HG02588 (cell line): ENCODE data around the gene WDFY2.
"Not testable (repeated sequence)": the region's sequence is repeated elsewhere in the genome, so short reads cannot be mapped to it uniquely, and the experiment has no call there.

ENCODE experiments used
- ATAC-seq: cut with Tn5 transposase; IDR thresholded peaks from one replicate; pipeline ENCODE4 v1.9.1; 2021; ENCODE audit warnings: mild to moderate bottlenecking, moderate library complexity; ENCODE audit not compliant: unreplicated experiment

WDFY2 gene

GRCh38 chr13:51689663-51689996, 105.4 kb downstream of the WDFY2 start:
- ATAC-seq: no peak

- ATAC-seq: not testable (repeated sequence)
Observed at GRCh38 chr13:51695677-51696076, 111.4 kb downstream of the WDFY2 start.

- no peak for ATAC-seq
Observed at GRCh38 chr13:51697181-51697580, 112.9 kb downstream of the WDFY2 start.

GRCh38 chr13:51697855-51698254, 113.6 kb downstream of the WDFY2 start:
- ATAC-seq: no peak

- no peak for ATAC-seq
Observed at GRCh38 chr13:51698352-51698751, 114.1 kb downstream of the WDFY2 start.

- no peak for ATAC-seq
Observed at GRCh38 chr13:51704399-51705313, 120.4 kb downstream of the WDFY2 start.

GRCh38 chr13:51707461-51707860, 123.2 kb downstream of the WDFY2 start:
- ATAC-seq: no peak

- no peak for ATAC-seq
Observed at GRCh38 chr13:51713807-51714206, 129.5 kb downstream of the WDFY2 start.

GRCh38 chr13:51714663-51715168, 130.5 kb downstream of the WDFY2 start:
- no peak for ATAC-seq

- no peak for ATAC-seq
Observed at GRCh38 chr13:51715613-51716012, 131.4 kb downstream of the WDFY2 start.

- no peak for ATAC-seq
Observed at GRCh38 chr13:51717786-51718398, 133.6 kb downstream of the WDFY2 start.

- no peak for ATAC-seq
Observed at GRCh38 chr13:51719394-51719793, 135.1 kb downstream of the WDFY2 start.

- ATAC-seq: peak; percentile 88
Observed at GRCh38 chr13:51721496-51721895, 137.2 kb downstream of the WDFY2 start.

- ATAC-seq: no peak
Observed at GRCh38 chr13:51723529-51723928, 139.3 kb downstream of the WDFY2 start.

GRCh38 chr13:51724721-51725120, 140.5 kb downstream of the WDFY2 start:
- no peak for ATAC-seq

GRCh38 chr13:51726446-51727193, 142.4 kb downstream of the WDFY2 start:
- ATAC-seq: no peak

- ATAC-seq: no peak
Observed at GRCh38 chr13:51727634-51728274, 143.5 kb downstream of the WDFY2 start.

GRCh38 chr13:51728275-51728673, 144.0 kb downstream of the WDFY2 start:
- ATAC-seq: no peak

GRCh38 chr13:51728972-51729371, 144.7 kb downstream of the WDFY2 start:
- ATAC-seq: no peak

GRCh38 chr13:51729866-51730553, 145.7 kb downstream of the WDFY2 start:
- ATAC-seq: no peak
